Panc1 (cell line): ENCODE data around the gene MTG1. TPM values are rescaled to one million over a fixed set of nuclear protein-coding genes. Genes with fewer than 3 reads are reported as not detected.

Experiments
- ATAC-seq: fragments of 200-7000 bp; cut with Tn5 transposase; 2 replicates; pipeline ENCODE4 v1.9.1; 2020; ENCODE audit warnings: mild to moderate bottlenecking, moderate library complexity
- BruUV-seq: library from RNA; stranded (reverse); fragments of 400-500 nt; replicated peaks from 2 replicates; lab custom pipeline; 2021; lab: Mats Ljungman, UMichigan
- CTCF ChIA-PET: fragments of 300-600 bp; sonication (Branson Sonifier 250); formaldehyde crosslinking; loops from one replicate; lab custom pipeline; 2022; ENCODE audit warnings: antibody characterized with exemption; lab: Charles Lee
- POLR2A ChIA-PET: fragments of 300-600 bp; sonication (Branson Sonifier 250); formaldehyde crosslinking; loops from one replicate; lab custom pipeline; 2022; ENCODE audit warnings: antibody characterized with exemption; lab: Charles Lee
- DNase-seq: peaks from one replicate; pipeline ENCODE4 v3.0.0-alpha.2; 2010; ENCODE audit warnings: low read depth, low spot score
- H3K27ac ChIP-seq: 2 replicates; pipeline ENCODE4 v1.5.1; 2011; ENCODE audit warnings: mild to moderate bottlenecking, low read length, inconsistent platforms
- H3K27me3 ChIP-seq: fragments of 200-500 bp; sonication (Bioruptor generic); 2 replicates; pipeline ENCODE4 v1.6.0; 2014; ENCODE audit warnings: low read length, inconsistent platforms; ENCODE audit not compliant: control insufficient read depth, insufficient read depth
- H3K36me3 ChIP-seq: fragments of 200-500 bp; sonication (Bioruptor generic); 2 replicates; pipeline ENCODE4 v1.5.1; 2014; ENCODE audit warnings: inconsistent platforms, mild to moderate bottlenecking, low read length, moderate library complexity; ENCODE audit not compliant: control insufficient read depth, insufficient read depth
- H3K4me1 ChIP-seq: 2 replicates; pipeline ENCODE4 v1.5.1; 2011; ENCODE audit warnings: inconsistent platforms, mild to moderate bottlenecking, low read length, moderate library complexity; ENCODE audit not compliant: control insufficient read depth, insufficient read depth
- H3K4me3 ChIP-seq, 2 experiments: 2 replicates each; pipeline ENCODE4 v1.5.1; 2011 to 2012; ENCODE audit warnings: low read depth in 2 of 2, low read length in 2 of 2, mild to moderate bottlenecking in 2 of 2, inconsistent platforms in 1 of 2, moderate library complexity in 1 of 2
- H3K9me3 ChIP-seq: fragments of 200-500 bp; sonication (Bioruptor generic); 2 replicates; pipeline ENCODE4 v1.5.1; 2014; ENCODE audit warnings: low read depth, mild to moderate bottlenecking, inconsistent platforms, low read length, moderate library complexity; ENCODE audit not compliant: control insufficient read depth, insufficient read depth
- POLR2AphosphoS5 ChIP-seq: IDR thresholded peaks from 2 replicates; pipeline ENCODE4 v1.6.1; 2012; ENCODE audit warnings: mild to moderate bottlenecking, low read depth, low read length, moderate library complexity
- SIN3A ChIP-seq: IDR thresholded peaks from 2 replicates; pipeline ENCODE4 v1.6.1; 2012; ENCODE audit warnings: low read depth, mild to moderate bottlenecking, low read length, moderate library complexity, borderline replicate concordance; ENCODE audit not compliant: insufficient read depth
- TCF7L2 ChIP-seq: IDR thresholded peaks from 2 replicates; pipeline ENCODE4 v1.6.1; 2011; ENCODE audit warnings: mild to moderate bottlenecking, low read depth, low read length, inconsistent platforms
- in situ Hi-C: cut with HindIII; loops from 2 replicates; pipeline ENCODE4 v1.10.0; 2016; ENCODE audit warnings: low sequenced_read_pairs, low pct_unique_long_range_greater_than_20kb
- intact Hi-C: fragments of 100-400 bp; cut with micrococcal nuclease; formaldehyde crosslinking; loops from one replicate; pipeline ENCODE4 v1.10.0; 2022; ENCODE audit not compliant: unreplicated experiment
- total RNA-seq: library from RNA; stranded (reverse); gene quantifications from one replicate; pipeline ENCODE4 v1.2.1, GENCODE V29; 2021; ENCODE audit not compliant: unreplicated experiment
- TF ChIP-seq, protein P1 (sequence below): fragments of 450-650 bp; IDR thresholded peaks from 2 replicates; pipeline ENCODE4 v1.5.1; 2017; ENCODE audit warnings: mild to moderate bottlenecking
- TF ChIP-seq, protein P2 (sequence below), 2 experiments: IDR thresholded peaks; 2 replicates each; pipeline ENCODE4 v1.6.1; 2011 to 2012; ENCODE audit warnings: low read depth in 2 of 2, control low read depth in 1 of 2, low read length in 1 of 2, mild to moderate bottlenecking in 1 of 2, moderate library complexity in 1 of 2; ENCODE audit not compliant: insufficient read depth in 1 of 2

The MTG1 gene
- total RNA-seq, 1 experiment from 2014 or later: 96.4 TPM

DNA sequence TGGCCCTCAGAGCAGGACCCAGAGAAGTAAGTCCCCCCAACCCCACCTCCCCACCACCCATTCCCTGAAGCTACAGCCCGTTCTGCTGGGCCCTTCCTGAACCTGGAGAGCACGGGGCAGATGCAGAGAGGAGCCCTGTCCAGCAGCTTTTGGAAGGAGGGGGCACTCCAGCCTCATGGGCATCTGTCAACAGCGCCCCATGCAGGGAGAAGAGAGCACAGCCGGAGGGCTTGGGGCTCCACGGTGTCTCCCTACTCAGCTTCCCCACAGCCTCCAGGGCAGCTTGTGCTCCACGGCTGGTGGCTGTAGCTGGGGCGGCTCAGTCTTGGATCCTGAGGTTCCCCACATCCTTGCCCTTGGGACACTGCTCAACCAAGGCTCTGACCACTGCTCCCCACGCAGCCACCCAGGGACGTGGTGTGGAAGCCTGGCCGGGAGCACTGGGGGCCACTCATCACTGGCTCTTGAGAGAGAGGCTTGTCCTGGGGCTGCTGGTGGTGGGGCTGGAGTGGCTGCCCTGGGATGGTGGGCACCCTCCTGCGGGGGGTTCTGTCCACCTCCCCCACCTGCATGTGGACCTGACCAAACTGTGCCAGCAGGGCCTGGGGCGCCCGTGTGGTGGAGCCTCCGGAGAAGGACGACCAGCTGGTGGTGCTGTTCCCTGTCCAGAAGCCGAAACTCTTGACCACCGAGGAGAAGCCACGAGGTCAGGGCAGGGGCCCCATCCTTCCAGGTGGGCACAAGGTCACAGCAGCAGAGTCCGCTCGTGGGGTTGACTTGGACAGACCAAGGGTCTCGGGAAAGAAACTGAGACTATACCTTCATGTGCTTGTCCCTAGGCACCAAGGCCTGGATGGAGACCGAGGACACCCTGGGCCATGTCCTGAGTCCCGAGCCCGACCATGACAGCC lies 42.3 kb upstream of the MTG1 start:
- BruUV-seq: no TSS peak
- in situ Hi-C loops (no loop called here), intact Hi-C loops (no loop called here)
- no peaks in the 10 kb centered on the region for H3K9me3 ChIP-seq
- no peak overlapping the region for H3K4me3 ChIP-seq
- no peak overlapping the region for H3K27ac ChIP-seq
- no peaks in the 10 kb centered on the region for H3K36me3 ChIP-seq
- no peak for TF ChIP-seq POLR2AphosphoS5
- TF ChIP-seq TCF7L2: no peak
- TF ChIP-seq, protein P1, sequence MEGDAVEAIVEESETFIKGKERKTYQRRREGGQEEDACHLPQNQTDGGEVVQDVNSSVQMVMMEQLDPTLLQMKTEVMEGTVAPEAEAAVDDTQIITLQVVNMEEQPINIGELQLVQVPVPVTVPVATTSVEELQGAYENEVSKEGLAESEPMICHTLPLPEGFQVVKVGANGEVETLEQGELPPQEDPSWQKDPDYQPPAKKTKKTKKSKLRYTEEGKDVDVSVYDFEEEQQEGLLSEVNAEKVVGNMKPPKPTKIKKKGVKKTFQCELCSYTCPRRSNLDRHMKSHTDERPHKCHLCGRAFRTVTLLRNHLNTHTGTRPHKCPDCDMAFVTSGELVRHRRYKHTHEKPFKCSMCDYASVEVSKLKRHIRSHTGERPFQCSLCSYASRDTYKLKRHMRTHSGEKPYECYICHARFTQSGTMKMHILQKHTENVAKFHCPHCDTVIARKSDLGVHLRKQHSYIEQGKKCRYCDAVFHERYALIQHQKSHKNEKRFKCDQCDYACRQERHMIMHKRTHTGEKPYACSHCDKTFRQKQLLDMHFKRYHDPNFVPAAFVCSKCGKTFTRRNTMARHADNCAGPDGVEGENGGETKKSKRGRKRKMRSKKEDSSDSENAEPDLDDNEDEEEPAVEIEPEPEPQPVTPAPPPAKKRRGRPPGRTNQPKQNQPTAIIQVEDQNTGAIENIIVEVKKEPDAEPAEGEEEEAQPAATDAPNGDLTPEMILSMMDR: no peak; the same call in 1 of the 2 replicates
- TF ChIP-seq, protein P2, sequence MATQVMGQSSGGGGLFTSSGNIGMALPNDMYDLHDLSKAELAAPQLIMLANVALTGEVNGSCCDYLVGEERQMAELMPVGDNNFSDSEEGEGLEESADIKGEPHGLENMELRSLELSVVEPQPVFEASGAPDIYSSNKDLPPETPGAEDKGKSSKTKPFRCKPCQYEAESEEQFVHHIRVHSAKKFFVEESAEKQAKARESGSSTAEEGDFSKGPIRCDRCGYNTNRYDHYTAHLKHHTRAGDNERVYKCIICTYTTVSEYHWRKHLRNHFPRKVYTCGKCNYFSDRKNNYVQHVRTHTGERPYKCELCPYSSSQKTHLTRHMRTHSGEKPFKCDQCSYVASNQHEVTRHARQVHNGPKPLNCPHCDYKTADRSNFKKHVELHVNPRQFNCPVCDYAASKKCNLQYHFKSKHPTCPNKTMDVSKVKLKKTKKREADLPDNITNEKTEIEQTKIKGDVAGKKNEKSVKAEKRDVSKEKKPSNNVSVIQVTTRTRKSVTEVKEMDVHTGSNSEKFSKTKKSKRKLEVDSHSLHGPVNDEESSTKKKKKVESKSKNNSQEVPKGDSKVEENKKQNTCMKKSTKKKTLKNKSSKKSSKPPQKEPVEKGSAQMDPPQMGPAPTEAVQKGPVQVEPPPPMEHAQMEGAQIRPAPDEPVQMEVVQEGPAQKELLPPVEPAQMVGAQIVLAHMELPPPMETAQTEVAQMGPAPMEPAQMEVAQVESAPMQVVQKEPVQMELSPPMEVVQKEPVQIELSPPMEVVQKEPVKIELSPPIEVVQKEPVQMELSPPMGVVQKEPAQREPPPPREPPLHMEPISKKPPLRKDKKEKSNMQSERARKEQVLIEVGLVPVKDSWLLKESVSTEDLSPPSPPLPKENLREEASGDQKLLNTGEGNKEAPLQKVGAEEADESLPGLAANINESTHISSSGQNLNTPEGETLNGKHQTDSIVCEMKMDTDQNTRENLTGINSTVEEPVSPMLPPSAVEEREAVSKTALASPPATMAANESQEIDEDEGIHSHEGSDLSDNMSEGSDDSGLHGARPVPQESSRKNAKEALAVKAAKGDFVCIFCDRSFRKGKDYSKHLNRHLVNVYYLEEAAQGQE (IDR thresholded peaks at IDR 0.05; ENCODE audit: insufficient read depth in 1 of 2, low read depth in 2 of 2, low read length in 1 of 2): no peak
- TF ChIP-seq SIN3A: no peak
- ATAC-seq: peak; percentile 9
- ChIA-PET POLR2A (interaction anchor here (0.6 kb wide), 1 partner anchor 410 kb away, joined by 5 read pairs; no protein-coding TSS in a partner anchor), CTCF (no interaction called here)
- no peaks in the 10 kb centered on the region for H3K27me3 ChIP-seq
- H3K4me1 ChIP-seq: peaks cover 11% of the 10 kb centered on the region; the same call in 1 of the 2 replicates
- DNase-seq: no peak

DNA sequence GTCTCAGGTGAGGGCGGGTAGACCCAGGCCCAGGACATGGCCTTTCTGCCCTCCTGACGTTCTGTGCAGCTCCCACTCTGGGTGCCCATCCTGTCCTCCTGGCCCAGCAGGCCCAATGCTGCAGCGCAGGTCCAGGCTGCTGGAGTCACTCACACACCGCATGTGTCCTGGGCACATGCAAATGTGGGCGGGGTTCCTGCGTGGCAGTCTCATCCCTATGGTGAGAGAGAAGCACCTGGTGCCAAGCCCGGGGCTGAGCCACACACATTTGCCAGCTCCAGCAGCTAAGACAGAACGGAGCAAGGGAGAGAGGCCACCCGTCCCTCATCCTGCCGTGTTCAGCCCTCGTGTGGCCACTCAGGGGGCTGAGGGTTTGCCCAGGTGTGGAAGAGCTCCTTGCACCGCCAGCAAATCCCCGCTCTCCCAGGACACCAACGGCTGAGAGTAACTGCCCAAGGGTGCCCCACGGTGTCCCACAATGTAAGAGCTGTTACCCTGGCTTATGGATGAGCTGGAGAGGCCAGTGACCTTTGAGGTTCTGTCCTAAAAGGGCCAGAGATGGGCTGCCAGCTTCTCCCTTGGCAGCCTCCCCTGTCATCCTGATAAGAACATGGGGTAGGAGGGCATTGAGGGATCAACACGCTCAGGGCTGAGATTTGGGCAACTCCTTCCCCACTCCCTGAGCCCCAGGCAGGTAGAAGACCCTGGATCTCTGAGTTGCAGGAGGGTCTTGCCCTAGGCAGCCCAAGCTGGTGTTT lies 40.6 kb upstream of the MTG1 start:
- Histone ChIP-seq H3K36me3 (no peaks in the 10 kb centered on the region), H3K4me3 (no peak overlapping the region), H3K9me3 (no peaks in the 10 kb centered on the region), H3K27ac (no peak overlapping the region), H3K4me1 (peaks cover 7% of the 10 kb centered on the region; the same call in 1 of the 2 replicates), H3K27me3 (no peaks in the 10 kb centered on the region)
- in situ Hi-C loops (no loop called here), intact Hi-C loops (no loop called here)
- POLR2A ChIA-PET: interaction anchor here (0.6 kb wide), 1 partner anchor 37 kb away, joined by 9 read pairs; no protein-coding TSS in a partner anchor
- DNase-seq: no peak
- CTCF ChIA-PET: interaction anchor here (0.6 to 0.7 kb wide), 2 partner anchors 24 to 588 kb away, joined by 4 to 7 read pairs; no protein-coding TSS in a partner anchor
- TF ChIP-seq, protein P2 (IDR thresholded peaks at IDR 0.05; ENCODE audit: insufficient read depth in 1 of 2, low read depth in 2 of 2, low read length in 1 of 2): no peak
- no peak for TF ChIP-seq TCF7L2
- no peak for TF ChIP-seq POLR2AphosphoS5
- TF ChIP-seq SIN3A: no peak
- TF ChIP-seq, protein P1: no peak
- BruUV-seq: no TSS peak
- no peak for ATAC-seq
